Panc1 (cell line): ENCODE data around the gene NEUROG1.

Experiments used
- CTCF ChIP-seq: fragments of 450-650 bp; IDR thresholded peaks from 2 replicates; pipeline ENCODE4 v1.5.1; 2017; ENCODE audit warnings: mild to moderate bottlenecking
- POLR2AphosphoS5 ChIP-seq: IDR thresholded peaks from 2 replicates; pipeline ENCODE4 v1.6.1; 2012; ENCODE audit warnings: mild to moderate bottlenecking, low read depth, low read length, moderate library complexity
- SIN3A ChIP-seq: IDR thresholded peaks from 2 replicates; pipeline ENCODE4 v1.6.1; 2012; ENCODE audit warnings: low read depth, mild to moderate bottlenecking, low read length, moderate library complexity, borderline replicate concordance; ENCODE audit not compliant: insufficient read depth
- TCF7L2 ChIP-seq: IDR thresholded peaks from 2 replicates; pipeline ENCODE4 v1.6.1; 2011; ENCODE audit warnings: mild to moderate bottlenecking, low read depth, low read length, inconsistent platforms
- TF ChIP-seq, protein P1 (sequence below), 2 experiments: IDR thresholded peaks; 2 replicates each; pipeline ENCODE4 v1.6.1; 2011 to 2012; ENCODE audit warnings: low read depth in 2 of 2, control low read depth in 1 of 2, low read length in 1 of 2, mild to moderate bottlenecking in 1 of 2, moderate library complexity in 1 of 2; ENCODE audit not compliant: insufficient read depth in 1 of 2

- no peak for TF ChIP-seq CTCF
- TF ChIP-seq TCF7L2: no peak
- no peak for TF ChIP-seq SIN3A
- no peak for TF ChIP-seq POLR2AphosphoS5
- TF ChIP-seq, protein P1, sequence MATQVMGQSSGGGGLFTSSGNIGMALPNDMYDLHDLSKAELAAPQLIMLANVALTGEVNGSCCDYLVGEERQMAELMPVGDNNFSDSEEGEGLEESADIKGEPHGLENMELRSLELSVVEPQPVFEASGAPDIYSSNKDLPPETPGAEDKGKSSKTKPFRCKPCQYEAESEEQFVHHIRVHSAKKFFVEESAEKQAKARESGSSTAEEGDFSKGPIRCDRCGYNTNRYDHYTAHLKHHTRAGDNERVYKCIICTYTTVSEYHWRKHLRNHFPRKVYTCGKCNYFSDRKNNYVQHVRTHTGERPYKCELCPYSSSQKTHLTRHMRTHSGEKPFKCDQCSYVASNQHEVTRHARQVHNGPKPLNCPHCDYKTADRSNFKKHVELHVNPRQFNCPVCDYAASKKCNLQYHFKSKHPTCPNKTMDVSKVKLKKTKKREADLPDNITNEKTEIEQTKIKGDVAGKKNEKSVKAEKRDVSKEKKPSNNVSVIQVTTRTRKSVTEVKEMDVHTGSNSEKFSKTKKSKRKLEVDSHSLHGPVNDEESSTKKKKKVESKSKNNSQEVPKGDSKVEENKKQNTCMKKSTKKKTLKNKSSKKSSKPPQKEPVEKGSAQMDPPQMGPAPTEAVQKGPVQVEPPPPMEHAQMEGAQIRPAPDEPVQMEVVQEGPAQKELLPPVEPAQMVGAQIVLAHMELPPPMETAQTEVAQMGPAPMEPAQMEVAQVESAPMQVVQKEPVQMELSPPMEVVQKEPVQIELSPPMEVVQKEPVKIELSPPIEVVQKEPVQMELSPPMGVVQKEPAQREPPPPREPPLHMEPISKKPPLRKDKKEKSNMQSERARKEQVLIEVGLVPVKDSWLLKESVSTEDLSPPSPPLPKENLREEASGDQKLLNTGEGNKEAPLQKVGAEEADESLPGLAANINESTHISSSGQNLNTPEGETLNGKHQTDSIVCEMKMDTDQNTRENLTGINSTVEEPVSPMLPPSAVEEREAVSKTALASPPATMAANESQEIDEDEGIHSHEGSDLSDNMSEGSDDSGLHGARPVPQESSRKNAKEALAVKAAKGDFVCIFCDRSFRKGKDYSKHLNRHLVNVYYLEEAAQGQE (IDR thresholded peaks at IDR 0.05; ENCODE audit: insufficient read depth in 1 of 2, low read depth in 2 of 2, low read length in 1 of 2): no peak
Observed at GRCh38 chr5:135533334-135533733, 2.4 kb downstream of the NEUROG1 start.
